DND-41 (cell line): ENCODE results near the gene NCR2.
"Not testable (repeated sequence)": the region's sequence is repeated elsewhere in the genome, so short reads cannot be mapped to it uniquely, and the experiment has no call there.

ENCODE experiments used
- ATAC-seq: fragments of 200-7000 bp; cut with Tn5 transposase; 3 replicates; pipeline ENCODE4 v1.9.1; 2021; ENCODE audit warnings: low read depth; ENCODE audit not compliant: insufficient read depth
- DNase-seq: peaks from one replicate; pipeline ENCODE4 v3.0.0-alpha.2; 2020
- H2AFZ ChIP-seq: 2 replicates; pipeline ENCODE4 v1.6.0; 2012; ENCODE audit warnings: low read depth, low read length
- H3K27ac ChIP-seq: 2 replicates; pipeline ENCODE4 v1.5.1; 2012; ENCODE audit warnings: low read length, inconsistent platforms
- H3K27me3 ChIP-seq: fragments of 200-600 bp; sonication (generic); 2 replicates; pipeline ENCODE4 v1.6.0; 2012; ENCODE audit warnings: low read length, mild to moderate bottlenecking, inconsistent platforms; ENCODE audit not compliant: insufficient read depth, poor library complexity
- H3K36me3 ChIP-seq: 2 replicates; pipeline ENCODE4 v1.5.1; 2012; ENCODE audit warnings: low read length, inconsistent platforms; ENCODE audit not compliant: insufficient read depth
- H3K4me1 ChIP-seq: 2 replicates; pipeline ENCODE4 v1.5.1; 2012; ENCODE audit warnings: mild to moderate bottlenecking, low read length; ENCODE audit not compliant: insufficient read depth
- H3K4me2 ChIP-seq: 2 replicates; pipeline ENCODE4 v1.6.0; 2012; ENCODE audit warnings: mild to moderate bottlenecking, moderate library complexity, low read length, inconsistent platforms; ENCODE audit not compliant: insufficient read depth
- H3K4me3 ChIP-seq, 2 experiments: fragments of 200-600 bp in 1 of 2; shearing (Covaris generic) in 1 of 2; 2 replicates each; pipeline ENCODE4 v1.5.1; 2012 to 2016; ENCODE audit warnings: inconsistent platforms in 2 of 2, low read length in 2 of 2, mild to moderate bottlenecking in 2 of 2, low read depth in 1 of 2, moderate library complexity in 1 of 2
- H3K79me2 ChIP-seq: 2 replicates; pipeline ENCODE4 v1.6.0; 2012; ENCODE audit warnings: low read length, inconsistent platforms; ENCODE audit not compliant: insufficient read depth
- H3K9ac ChIP-seq: 2 replicates; pipeline ENCODE4 v1.6.0; 2012; ENCODE audit warnings: low read depth, mild to moderate bottlenecking, inconsistent platforms, low read length, moderate library complexity
- H3K9me3 ChIP-seq: 2 replicates; pipeline ENCODE4 v1.5.1; 2012; ENCODE audit warnings: low read length, moderate library complexity, mild to moderate bottlenecking, inconsistent platforms; ENCODE audit not compliant: insufficient read depth, severe bottlenecking
- H4K20me1 ChIP-seq: 2 replicates; pipeline ENCODE4 v1.6.0; 2012; ENCODE audit warnings: low read length; ENCODE audit not compliant: insufficient read depth
- CTCF ChIP-seq: IDR thresholded peaks from 2 replicates; pipeline ENCODE4 v1.5.1; 2012; ENCODE audit warnings: borderline replicate concordance, low read length, moderate library complexity, mild to moderate bottlenecking; ENCODE audit not compliant: poor library complexity, severe bottlenecking; ENCODE audit errors: extremely low read depth
- EZH2 ChIP-seq: IDR thresholded peaks from 3 replicates; pipeline ENCODE4 v1.6.1; 2012; ENCODE audit warnings: borderline replicate concordance, low read depth, mild to moderate bottlenecking, moderate library complexity, low read length, inconsistent platforms; ENCODE audit not compliant: severe bottlenecking

NCR2 gene

DNA sequence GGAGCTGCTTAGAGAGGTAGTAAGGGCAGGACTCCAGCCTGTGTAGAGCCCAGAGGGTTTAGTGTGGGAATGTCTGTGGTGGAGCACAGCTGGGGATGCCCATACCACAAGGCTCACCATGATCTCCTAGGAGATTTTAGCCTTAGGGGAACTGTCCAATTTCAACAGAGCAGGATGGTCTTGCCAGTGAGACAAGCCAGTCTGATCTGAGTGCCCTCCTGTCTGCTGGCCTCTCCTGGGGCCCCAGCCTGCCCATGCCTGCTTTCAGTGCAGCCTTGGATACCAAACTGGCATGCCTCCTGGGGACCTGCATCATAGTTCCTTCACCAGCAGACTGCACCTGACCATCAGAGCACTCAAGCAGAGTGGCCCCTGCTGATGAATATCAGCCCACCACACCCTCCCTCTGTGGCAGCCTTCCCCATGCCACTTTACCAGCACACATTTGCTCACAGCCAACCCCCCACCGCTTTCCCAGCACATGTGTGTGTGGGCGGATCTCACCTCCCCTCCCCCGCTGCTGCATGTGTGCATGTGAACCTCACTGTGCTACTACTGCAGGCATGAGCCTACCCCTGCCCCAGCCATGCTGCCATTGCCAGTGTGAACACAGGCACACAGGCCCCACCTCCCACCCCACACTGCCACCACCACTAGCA, 41.1 kb upstream of the NCR2 start:
- DNase-seq (peak; percentile 41), ATAC-seq (peak; percentile 14; the same call in 1 of the 3 replicates)
- H2AFZ ChIP-seq = no peak overlapping the region
- H3K27ac ChIP-seq = no peak overlapping the region
- peaks cover 13% of the 10 kb centered on the region for H3K4me1 ChIP-seq
- no peaks in the 10 kb centered on the region for H3K27me3 ChIP-seq
- H3K4me2 ChIP-seq = no peak overlapping the region
- TF ChIP-seq EZH2 = no peak
- no peak for TF ChIP-seq CTCF
- H3K9me3 ChIP-seq = no peaks in the 10 kb centered on the region
- H4K20me1 ChIP-seq = no peaks in the 10 kb centered on the region
- H3K4me3 ChIP-seq = no peak overlapping the region
- no peak overlapping the region for H3K9ac ChIP-seq
- no peaks in the 10 kb centered on the region for H3K79me2 ChIP-seq
- no peaks in the 10 kb centered on the region for H3K36me3 ChIP-seq

DNA sequence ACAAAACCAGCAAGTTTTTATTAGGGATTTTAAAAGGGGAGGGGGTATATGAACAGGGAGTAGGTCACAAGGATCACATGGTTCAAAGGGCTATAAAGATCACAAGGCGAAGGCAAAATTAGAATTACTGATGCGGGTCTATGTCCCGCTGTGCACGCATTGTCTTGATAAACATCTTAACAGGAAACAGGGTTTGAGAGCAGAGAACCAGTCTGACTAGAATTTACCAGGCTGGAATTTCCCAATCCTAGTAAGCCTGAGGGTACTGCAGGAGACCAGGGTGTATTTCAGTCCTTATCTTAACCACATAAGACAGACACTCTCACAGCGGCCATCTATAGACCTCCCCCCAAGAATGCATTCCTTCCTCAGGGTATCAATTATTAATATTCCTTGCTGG, 38.2 kb upstream of the NCR2 start:
- H3K9ac ChIP-seq, H3K4me3 ChIP-seq, H3K36me3 ChIP-seq, H3K27me3 ChIP-seq, H3K79me2 ChIP-seq, ATAC-seq, H3K27ac ChIP-seq, DNase-seq, H3K9me3 ChIP-seq, H3K4me2 ChIP-seq, H2AFZ ChIP-seq, H4K20me1 ChIP-seq: not testable (repeated sequence)
- H3K4me1 ChIP-seq = peaks cover 19% of the 10 kb centered on the region

GRCh38 chr6:41298785-41299502, 36.5 kb upstream of the NCR2 start:
- Histone ChIP-seq H2AFZ (no peak overlapping the region), H4K20me1 (no peaks in the 10 kb centered on the region), H3K79me2 (no peaks in the 10 kb centered on the region), H3K9ac (no peak overlapping the region), H3K4me3 (no peak overlapping the region), H3K36me3 (no peaks in the 10 kb centered on the region), H3K9me3 (no peaks in the 10 kb centered on the region), H3K27me3 (no peaks in the 10 kb centered on the region), H3K27ac (no peak overlapping the region), H3K4me1 (peaks cover 19% of the 10 kb centered on the region), H3K4me2 (no peak overlapping the region)
- no peak for DNase-seq
- TF ChIP-seq CTCF (no peak), EZH2 (no peak)
- peak; percentile 97 for ATAC-seq

DNA sequence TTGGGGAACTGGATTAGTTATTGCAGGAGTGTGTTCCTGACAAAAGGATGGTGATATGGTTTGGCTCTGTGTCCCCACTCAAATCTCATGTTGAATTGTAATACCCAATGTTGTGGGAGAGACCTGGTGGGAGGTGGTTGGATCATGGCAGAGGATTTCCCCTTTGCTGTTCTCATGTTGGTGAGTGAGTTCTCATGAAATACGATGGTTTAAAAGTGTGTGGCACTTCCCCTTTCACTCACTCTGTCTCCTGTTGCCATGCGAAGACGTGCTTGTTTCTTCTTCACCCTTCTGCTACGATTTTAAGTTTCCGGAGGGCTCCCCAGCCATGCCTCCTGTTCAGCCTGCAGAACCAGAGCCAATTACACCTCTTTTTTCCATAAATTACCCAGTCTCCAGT, 32.8 kb upstream of the NCR2 start:
- Histone ChIP-seq H3K4me2 (no peak overlapping the region), H3K36me3 (no peaks in the 10 kb centered on the region), H3K9ac (no peak overlapping the region), H4K20me1 (no peaks in the 10 kb centered on the region), H3K4me3 (no peak overlapping the region), H3K4me1 (peaks cover 19% of the 10 kb centered on the region), H2AFZ (no peak overlapping the region), H3K27me3 (no peaks in the 10 kb centered on the region), H3K27ac (no peak overlapping the region), H3K9me3 (no peaks in the 10 kb centered on the region), H3K79me2 (no peaks in the 10 kb centered on the region)
- ATAC-seq = no peak
- TF ChIP-seq CTCF = no peak
- TF ChIP-seq EZH2 = no peak
- DNase-seq = no peak
